ENCODE measurements around the gene LETM1.
"Not testable (repeated sequence)": the region's sequence is repeated elsewhere in the genome, so short reads cannot be mapped to it uniquely, and the experiment has no call there.

Gene LETM1

DNA sequence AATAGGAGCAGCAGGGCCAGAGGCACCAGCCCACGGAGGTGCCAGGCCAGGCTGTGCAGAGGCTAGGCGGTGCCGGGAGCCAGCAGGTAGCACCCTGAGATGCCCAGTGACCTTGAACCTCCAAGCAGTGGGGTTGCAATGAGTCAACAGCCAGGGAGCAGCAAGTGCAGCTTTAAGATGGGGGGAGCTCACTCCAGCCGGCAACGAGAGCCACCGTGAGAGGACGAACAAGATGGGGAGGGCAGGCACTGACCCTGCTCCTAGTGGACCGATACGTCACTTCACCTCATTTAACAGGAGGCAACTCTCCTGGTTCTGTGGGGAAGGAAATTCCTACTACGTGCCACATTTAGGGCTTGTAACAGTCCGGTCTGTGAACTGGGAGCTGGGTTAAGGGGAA is 4.8 kb downstream of the LETM1 start:
- DNase-seq, result no peak

DNA sequence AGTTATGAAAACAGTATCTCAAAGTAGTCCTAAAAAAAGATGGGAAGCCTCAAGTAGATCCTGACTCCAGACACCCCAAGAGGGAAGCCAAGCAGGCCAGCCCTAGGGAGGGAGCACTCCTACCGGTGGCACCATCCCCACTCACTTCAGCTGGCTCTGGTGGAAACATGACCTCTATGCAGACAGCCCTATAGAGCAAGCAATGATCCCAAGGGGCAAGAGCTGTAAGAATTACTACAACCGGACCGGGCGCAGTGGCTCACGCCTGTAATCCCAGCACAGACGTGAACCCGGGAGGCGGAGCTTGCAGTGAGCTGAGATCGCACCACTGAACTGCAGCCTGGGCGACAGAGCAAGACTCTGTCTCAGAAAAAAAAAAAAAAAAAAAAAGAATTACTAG is 5.7 kb downstream of the LETM1 start:
- DNase-seq, result no peak

DNA sequence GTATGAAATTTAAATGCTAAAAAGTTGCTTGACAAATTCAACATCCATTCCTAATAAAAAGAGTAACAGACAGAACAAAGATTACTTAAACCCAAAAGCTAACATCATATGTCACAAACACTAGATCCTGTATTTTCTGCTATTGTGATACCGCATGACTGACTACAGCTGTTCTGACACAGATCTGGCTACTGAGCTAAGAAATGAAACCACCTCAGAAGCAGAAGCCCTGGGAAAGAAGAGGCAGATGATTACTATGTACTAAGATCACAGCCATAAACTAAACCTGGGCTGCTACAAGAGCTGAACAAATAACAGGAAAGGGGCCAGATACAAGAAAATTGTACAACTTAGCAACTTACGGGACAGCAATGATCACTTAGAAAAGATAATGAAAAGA is 9.4 kb downstream of the LETM1 start:
- no peak for DNase-seq

DNA sequence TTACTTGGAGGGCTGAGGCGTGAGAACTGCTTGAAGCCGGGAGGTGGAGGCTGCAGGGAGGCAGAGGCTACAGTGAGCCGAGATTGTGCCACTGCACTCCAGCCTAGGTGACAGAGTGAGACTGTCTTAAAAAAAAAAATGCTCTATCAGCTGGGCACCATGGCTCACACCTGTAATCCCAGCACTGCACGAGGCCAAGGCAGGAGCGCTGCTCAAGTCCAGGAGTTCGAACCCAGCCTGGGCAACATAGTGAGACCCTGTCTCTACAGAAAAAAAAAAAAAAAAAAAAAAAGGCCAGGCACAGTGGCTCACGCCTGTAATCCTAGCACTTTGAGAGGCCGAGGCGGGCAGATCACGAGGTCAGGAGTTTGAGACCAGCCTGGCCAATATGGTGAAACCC is 11.3 kb downstream of the LETM1 start:
- DNase-seq, result not testable (repeated sequence)

DNA sequence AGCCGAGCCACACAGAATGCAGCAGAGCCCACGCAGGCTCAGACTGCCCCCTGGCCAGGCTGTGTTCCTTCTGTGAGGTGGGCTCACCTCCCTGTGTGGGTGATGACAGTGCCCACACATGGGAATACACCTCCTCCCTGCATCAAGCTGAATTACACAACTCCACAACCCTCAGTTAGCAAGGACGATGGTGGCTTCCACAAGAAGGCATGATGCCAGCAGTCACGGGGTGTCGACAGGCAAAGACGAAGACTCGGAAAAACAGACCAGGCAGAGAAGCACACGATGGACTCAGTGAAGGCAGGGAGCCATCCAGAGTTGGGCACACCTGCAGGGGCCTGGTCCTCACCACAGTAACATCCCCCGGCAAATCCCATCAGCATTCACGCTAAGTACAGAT is 12.1 kb downstream of the LETM1 start:
- DNase-seq, result no peak

DNA sequence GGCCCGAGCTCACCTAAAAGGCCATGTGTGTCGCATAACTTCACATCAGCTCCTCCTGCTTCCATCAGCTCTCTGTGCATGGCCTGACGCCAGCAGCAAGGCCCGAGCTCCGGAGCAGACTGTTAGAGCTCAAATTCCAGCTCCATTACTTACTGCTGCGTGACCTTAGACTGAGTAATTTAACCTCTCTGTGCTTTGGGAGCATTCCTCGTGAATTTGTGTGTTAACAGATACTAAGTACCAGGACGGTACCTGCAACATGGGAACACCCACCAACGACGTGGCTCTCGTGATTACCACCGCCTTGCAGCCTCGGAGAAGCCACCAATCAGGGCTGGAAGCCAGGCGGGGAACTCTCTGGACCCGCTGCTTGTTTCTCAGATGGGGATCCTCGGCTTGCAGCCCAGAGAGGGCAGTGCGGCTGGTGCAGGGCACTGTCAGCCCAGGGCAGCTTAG is 12.9 kb downstream of the LETM1 start:
- no peak for DNase-seq

DNA sequence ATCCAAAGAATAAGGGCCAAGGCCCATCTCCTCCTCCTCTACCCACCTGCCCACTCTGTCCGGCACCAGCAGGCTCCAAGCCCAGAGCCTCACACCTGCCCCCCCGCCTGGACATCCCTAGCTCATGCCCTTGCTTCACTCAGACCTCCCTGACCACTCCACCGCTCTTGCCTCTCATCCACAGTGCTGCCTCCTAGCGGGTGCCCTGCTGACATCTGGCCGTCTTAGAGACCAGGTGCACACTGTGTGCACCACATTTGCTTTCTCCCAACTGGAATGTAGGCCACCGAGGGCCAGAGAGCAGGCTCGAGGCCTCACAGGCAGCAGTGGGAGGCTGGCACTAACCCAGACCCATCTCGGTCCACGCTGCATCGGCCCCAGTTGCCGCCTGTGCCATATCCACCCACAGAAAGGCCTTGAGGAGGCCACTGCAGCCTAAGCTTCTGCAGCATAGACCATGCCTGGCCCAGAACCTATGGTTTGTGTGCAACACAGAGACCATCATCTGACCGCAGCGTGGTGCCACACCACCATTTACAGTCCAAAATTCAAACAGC is 13.5 kb downstream of the LETM1 start:
- DNase-seq, result no peak

DNA sequence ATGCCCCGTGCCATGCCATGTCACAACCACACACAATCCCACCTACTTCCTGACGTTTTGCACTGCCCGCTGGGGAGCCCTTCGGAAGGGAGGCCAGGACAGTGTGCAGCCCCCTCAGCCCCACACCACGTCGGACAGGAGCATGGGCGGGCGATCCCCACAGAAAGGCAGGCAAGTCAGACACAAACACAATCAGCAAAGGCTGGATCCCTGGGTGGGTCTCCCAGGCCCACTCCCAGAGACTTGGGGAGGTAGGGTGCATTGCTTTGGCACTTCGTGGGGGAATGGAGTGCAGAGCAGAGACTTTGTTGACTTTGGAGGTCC is 14.1 kb downstream of the LETM1 start:
- DNase-seq, result no peak

DNA sequence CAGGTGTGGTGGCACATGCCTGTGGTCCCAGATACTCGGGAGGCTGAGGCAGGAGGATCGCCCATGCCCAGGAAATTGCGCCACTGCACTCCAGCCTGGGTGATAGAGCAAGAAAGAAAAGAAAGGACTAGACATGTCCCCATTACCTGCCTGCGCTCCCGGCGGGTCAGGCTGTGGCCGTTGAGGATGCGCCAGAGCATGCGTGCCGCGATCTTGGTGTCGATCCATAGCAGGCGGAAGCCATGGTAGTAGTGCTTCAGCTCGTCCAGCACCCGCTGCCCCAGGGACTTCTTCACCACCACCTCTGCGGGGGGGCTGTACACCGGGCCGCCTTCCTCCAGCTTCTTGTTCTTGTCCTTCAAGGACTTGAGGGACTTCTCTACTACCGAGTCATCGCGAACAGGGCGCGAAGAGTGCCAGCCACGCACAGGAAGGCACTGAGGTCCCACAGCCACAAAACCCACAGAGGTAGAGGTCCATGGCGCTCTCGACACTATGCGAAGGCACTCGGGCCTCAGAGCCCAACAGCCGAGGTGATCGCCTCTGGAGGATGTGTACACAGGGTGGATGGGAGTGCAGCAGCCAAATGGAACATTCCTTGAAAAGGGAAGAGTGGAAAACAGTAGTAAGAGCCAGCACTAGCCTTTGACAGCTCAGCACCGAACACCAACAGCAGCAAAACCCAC is 14.6 kb downstream of the LETM1 start:
- no peak for DNase-seq

DNA sequence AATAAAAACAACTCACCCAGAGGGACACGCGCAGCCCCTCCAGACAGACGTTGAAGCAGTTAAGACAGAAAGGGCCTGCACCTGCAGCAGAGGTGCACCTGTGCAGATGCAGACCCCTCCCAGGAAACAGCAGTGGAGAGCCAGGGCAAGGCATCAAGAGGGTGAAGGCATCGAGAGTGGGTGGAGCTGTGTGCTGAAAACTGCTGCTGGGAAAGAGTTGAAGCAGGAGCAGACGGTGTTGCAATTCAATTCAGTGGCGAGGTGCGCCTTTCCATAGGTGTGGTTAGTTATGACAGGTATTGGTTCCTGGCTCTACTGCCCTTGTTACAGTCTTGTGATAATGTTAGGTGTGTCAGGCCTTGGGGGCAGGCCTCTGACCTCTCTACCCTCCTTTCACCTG is 16.7 kb downstream of the LETM1 start:
- no peak for DNase-seq

DNA sequence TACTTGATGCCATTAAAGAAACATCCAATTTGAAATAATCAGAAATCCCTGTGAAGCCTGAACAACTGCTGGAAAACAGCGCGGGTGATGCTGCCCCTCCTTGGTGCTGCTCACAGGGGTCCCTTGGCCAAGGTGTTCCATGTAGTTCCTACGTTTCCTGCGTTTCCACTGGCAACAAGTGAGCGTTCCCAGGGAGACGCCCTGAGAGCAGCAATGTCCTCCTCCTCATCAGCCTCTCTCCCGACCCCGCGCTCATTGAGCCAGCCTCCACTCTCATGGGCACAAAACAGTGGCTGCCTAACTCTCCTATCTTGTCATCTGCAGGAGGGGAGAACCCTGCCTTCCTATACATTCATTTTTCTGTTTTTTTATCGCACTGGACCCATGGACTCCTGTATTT is 18.9 kb downstream of the LETM1 start:
- no peak for DNase-seq

DNA sequence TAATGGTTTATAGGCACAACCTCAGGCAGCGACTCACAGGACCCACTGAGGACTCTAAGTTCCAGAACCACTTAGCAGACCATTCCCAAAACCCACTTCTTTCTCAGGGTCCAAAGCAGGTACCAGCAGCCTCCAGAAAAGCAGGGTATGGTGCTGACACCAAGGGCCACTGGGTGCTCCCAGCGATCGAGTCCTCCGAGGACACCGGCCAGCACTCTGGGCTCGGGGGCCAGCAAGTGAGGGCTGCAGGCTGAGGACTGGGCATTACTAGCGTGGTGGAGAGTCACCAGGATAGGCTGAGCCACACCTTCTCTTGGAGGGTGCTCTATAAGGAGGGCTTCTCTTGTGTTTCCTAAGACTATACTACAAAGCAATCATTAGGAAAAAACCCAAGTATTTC is 19.3 kb downstream of the LETM1 start:
- DNase-seq, result no peak

DNA sequence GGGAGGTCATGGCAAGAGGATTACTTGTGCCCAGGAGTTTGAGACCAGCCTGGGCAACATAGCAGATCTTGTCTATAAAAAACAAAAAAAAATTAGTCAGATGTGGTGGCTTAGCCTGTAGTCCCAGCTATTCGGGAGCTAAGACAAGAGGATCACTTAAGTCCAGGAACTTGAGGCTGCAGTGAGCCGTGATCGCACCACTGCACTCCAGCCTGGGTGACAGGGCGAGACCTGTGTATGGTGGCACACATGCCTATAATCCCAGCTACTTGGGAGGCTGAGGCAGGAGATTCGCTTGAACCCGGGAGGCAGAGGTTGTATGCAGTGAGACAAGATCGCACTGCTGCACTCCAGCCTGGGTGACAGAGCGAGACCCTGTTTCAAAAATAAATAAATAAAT is 20.1 kb downstream of the LETM1 start:
- DNase-seq, result not testable (repeated sequence)

DNA sequence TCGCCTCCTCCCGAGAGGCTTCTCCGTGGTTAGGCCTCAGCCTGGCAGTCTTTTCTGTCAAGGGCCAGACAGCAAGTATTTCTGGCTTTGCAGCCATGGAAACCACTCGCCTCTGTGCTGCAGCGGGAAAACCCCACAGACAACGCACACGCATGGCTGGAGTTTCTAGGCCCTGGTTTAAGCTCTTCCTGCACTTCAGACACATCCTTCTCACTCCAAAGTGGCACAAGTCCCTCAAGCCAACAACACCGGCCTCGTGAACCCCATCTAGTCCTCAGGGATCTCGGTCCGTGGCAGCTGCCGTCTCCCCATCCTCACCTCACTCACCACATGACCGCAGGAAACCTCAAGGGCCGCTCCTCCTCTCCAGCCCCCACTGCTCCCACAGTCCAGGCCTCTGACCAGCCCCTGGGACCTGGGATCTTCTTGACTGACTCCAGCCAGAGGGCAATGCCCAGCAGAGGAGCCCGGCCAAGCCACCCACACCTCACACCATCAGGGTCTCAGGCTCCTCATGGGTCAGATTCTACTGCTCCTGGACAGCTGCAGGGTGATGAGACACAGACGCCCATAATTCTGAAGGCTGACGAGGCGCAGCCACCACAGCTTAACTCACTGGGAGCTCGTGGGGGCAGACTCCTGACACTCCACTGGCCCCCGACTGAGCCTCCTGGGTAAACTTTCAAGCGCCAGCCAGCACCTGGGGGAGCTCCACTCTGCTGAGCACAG is 21.7 kb downstream of the LETM1 start:
- DNase-seq, result no peak

DNA sequence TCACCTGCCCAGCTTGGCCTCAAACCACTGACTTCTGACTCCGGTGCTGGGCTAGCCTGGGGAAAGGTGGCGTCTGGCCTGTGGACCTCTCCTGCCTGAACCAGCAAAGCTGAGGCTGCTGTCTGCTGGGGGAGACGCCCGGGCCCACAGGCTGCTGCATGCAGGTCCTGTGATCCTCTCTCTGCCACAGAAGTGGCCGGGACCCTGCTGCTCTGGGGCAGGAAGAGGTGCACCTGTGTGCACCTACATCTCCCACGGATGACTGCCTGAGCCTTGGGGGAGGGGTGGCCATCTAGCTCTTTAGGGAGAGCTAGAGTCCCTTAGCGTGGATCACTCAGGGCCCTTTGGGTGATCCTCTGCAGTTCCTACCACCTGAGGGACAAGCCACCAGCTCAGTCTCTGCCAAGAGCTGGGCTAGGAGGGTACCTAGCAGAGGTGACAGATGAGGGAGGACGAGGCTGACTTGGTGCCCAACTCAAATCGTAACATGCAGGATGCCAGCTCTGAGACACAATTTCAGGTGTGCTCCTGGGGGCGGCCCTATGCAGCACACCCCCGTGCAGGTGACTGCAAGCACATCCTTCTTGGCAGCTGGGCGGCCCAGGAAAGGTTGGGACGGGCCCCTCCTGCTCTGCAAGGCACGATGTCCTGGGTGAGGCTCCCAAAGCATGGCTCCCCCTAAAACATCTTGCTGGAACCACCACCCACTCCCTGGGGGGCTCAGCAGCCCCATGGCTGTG is 22.5 kb downstream of the LETM1 start:
- DNase-seq, result no peak

DNA sequence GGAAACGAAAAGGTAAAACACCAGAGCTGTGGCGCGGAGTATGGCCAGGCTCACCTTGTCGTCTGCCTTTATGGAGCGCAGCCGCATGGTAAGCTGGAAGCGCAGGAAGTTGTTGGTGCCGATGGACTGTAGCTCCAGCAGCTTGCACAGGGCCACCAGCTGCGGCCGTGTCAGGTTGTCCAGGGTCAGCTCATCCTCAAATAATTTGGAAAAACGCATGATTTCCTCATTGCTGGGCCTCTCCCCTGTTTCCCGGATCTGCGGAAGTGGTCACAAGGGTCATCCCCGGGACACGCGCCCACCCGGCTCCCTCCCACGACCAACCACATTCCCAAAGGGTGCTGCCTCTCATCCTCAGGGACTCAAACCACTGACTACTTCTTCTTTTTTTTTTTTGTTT is 23.3 kb downstream of the LETM1 start:
- DNase-seq, result no peak

DNA sequence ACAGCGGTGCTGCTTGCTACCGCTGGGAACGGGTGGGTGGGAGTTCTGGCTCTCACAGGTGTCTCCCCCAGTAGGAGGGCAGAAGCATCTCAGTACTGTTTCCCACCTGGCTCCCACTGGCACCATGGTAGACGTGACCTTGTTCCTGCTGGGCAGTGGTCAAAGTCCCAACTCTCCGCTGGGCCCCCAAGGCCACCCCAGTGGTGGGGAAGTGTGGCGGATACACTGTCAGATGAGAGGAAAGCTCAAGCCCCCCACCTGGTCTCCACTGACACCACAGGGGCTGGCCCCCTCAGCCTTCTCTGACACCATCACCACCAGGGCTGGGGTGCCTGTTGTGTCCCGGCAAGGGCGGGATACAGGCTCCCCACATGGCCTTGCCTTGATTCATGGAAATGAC is 24.6 kb downstream of the LETM1 start:
- no peak for DNase-seq

DNA sequence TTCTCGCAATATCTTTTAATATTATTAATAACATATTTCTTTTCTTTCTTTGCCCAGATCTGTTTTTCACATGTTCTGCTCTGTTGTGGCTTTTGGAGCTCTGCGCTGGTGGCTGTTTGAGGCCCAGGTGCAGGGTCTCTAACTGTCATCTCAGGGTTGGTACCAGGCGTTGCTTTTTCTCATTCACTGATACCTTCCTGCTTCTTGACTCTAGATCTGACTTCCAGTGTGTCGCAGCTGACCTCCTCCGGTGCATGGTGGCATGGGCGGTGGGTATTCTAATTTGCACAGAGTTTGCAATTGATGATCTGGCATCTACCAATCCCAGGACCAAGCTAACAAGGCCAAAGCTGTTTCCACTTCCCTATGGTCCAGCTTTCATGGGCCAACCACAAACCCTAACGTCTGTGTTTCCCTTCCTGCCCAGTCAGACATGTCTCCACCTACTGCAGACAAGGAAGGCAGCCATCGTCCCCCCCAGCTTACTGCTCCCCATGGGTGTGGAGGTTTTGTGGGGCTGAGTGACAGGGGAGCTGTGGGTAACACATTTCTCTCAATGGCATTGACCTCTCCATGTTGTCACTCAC is 25.2 kb downstream of the LETM1 start:
- DNase-seq, result no peak

DNA sequence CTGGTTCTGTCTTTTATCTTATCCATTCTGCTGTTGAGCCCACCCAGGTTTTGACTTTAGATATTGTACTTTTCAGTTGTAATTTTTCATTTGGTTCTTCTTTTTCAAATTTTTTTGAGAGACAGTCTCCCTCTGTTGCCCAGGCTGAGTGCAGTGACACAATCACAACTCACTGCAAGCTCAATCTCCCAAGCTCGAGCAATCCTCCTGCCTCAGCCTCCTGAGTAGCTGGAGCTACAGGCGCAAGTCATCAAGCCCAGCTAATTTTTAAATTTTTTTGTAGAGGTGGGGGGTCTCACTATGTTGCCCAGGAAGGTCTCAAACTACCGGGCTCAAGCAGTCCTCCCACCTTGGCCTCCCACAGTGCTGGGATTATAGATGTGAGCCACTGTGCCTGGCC is 25.7 kb downstream of the LETM1 start:
- DNase-seq, result no peak

DNA sequence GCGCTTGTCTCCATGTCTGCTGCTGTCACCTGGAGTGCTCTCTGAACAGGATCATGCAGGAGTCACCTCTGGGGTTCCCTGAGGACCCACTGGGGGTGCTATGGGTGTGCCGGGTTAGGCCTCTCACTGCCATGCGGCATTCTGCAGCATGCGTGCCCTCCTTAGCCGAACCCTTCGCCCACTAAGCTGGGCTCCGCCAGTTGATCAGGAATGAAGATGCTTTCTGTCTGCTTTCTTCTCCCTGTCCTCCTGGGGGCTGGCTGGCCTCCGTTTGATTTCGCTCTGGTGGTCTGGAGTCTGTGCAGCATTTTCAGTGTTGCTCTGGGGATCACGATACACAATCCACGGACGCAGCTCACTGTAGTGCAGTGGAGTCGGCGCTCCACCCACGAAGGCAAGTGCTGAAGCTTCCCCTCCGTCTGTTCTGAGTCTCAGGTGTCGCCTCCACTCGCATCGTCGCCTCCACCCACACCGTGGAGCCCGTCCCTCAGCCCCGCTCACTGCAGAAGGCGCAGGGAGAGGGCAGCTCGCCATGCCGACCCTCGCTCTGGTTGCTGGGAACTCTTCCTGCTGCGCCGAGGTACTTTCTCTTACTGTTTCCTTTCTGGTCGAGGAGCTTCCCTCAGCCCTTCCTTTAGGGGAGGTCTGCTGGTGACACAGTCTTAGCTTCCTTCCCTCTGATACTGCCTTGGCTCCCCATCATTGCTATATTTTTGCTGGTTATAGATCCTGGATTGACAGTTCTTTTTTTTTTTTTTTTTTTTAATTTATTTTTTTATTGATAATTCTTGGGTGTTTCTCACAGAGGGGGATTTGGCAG is 29.2 kb downstream of the LETM1 start:
- DNase-seq, result no peak

DNA sequence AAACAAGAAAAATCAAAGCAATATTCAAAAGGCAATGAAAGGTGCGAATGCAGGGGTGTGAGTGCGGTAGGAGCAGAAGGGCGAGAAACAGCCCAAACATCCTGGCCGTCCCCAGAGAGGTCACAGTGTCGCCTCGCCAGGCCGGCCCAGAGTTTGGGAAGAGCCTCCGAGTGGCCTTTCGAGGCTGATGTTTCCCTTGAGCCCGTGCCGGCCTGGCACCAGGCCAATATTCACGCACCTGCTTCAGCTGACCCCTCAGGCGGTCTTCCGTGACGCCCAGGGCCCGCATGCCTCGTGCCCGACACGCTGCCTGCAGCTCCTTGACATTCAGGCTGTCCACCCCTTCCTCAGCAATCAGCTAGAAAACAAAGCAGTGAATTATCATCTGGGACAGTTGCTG is 30.6 kb downstream of the LETM1 start:
- DNase-seq, result no peak

DNA sequence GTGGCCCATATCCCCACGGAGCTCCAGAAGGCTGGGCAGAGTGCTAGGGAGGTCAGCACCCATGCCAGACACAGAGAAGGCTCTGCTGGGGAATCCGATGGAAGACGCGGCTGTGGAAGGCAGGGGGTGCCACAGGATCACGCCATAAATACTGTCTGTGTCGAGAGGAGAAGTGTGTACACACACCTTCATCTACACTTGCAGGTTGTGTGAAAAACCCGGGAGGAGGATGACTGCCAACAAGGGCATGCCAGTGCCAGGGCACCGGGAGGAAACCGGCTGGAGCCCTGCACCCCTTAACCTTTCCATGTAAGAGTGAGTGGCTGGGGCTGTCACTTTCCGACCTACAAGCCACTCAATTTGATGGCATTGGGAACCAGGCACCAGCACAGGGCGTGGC is 31.2 kb downstream of the LETM1 start:
- no peak for DNase-seq

DNA sequence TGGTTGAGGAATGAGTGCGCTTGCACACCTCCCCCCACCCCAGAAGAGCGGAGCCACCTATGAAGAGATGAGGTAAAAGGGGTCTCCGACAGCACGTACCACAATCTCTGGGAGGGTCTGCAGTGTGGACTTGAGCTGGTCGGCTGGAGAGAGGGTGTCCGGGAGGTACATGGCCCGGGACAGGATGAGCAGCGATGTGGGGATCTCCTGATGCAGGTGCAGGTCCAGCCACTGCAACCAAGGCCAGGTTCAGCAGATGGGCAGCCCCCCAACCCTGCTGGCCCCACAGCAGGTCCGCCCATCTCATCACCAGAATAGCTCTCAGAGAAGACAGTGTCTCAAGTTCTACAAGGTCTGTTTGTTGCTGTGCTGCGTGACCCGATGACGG is 32.4 kb downstream of the LETM1 start:
- no peak for DNase-seq

All from activated naive CD4-positive, alpha-beta T cell treated with Interleukin-2 at 50 U/mL for 16 hours (primary cell).